Fibroblast of the aortic adventitia (primary cell): ENCODE results near the gene CCDC144A. TPM values are rescaled to one million over a fixed set of nuclear protein-coding genes. Genes with fewer than 3 reads are reported as not detected.
"Not testable (repeated sequence)": the region's sequence is repeated elsewhere in the genome, so short reads cannot be mapped to it uniquely, and the experiment has no call there.

Experiments
- DNase-seq: peaks from one replicate; pipeline ENCODE4 v3.0.0-alpha.2; 2010; ENCODE audit warnings: low read depth
- H3K4me3 ChIP-seq: 2 replicates; pipeline ENCODE4 v1.5.1; 2011; ENCODE audit warnings: low read depth, mild to moderate bottlenecking, control low read depth, low read length, moderate library complexity
- total RNA-seq: library from RNA; depleted of rRNA; stranded (reverse); fragments of >200 nt; gene quantifications from 2 replicates; pipeline ENCODE4 v1.2.3, GENCODE V29; 2012; ENCODE audit warnings: low replicate concordance
- TF ChIP-seq, protein P1 (sequence below): IDR thresholded peaks from 2 replicates; pipeline ENCODE4 v1.5.1; 2011; ENCODE audit warnings: mild to moderate bottlenecking, low read length, control low read depth, inconsistent platforms; ENCODE audit not compliant: insufficient read depth

CCDC144A gene, protein sequence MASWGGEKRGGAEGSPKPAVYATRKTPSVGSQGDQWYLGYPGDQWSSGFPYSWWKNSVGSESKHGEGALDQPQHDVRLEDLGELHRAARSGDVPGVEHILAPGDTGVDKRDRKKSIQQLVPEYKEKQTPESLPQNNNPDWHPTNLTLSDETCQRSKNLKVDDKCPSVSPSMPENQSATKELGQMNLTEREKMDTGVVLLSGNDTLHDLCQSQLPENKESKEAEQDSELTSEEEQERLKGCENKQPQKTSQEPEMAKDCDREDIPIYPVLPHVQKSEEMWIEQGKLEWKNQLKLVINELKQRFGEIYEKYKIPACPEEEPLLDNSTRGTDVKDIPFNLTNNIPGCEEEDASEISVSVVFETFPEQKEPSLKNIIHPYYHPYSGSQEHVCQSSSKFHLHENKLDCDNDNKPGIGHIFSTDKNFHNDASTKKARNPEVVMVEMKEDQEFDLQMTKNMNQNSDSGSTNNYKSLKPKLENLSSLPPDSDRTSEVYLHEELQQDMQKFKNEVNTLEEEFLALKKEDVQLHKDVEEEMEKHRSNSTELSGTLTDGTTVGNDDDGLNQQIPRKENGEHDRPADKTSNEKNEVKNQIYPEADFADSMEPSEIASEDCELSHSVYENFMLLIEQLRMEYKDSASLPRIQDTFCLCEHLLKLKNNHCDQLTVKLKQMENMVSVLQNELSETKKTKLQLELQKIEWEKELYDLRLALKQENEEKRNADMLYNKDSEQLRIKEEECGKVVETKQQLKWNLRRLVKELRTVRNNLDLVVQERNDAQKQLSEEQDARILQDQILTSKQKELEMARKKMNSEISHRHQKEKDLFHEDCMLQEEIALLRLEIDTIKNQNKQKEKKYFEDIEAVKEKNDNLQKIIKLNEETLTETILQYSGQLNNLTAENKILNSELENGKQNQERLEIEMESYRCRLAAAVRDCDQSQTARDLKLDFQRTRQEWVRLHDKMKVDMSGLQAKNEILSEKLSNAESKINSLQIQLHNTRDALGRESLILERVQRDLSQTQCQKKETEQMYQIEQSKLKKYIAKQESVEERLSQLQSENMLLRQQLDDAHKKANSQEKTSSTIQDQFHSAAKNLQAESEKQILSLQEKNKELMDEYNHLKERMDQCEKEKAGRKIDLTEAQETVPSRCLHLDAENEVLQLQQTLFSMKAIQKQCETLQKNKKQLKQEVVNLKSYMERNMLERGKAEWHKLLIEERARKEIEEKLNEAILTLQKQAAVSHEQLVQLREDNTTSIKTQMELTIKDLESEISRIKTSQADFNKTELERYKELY (N-terminal part only)
- total RNA-seq: 13.7 and 18.7 TPM in 2 replicates

DNA sequence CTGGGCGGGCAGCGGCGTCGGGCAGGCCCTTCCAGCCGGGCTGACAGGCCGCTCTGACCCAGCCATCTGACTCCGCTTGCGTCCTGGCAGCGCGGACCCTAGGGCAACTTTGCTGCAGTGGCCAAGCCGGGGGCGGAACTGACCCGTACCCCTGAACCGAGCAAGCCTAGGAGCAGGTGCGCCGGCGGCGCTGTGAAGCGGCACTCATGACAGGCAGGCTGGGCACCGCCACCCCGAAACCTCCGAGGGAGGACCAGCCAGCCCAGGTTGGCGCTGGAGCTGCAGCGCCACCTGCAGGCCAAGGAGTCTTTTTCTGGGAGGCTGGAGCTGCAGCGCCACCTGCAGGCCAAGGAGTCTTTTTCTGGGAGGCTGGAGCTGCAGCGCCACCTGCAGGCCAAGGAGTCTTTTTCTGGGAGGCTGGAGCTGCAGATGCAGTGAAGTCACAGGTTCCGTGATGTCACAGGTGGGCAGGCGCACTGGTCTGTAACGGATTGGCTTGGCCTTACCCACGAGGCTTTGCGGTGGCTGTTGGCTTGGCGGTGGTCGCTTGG is at the start of gene CCDC144A:
Gene CCDC144A, plus strand, starts transcription at position 511 of the 551 bp plus-strand sequence. CDS start 160 bp downstream, outside the sequence.
- not testable (repeated sequence) for H3K4me3 ChIP-seq, DNase-seq

DNA sequence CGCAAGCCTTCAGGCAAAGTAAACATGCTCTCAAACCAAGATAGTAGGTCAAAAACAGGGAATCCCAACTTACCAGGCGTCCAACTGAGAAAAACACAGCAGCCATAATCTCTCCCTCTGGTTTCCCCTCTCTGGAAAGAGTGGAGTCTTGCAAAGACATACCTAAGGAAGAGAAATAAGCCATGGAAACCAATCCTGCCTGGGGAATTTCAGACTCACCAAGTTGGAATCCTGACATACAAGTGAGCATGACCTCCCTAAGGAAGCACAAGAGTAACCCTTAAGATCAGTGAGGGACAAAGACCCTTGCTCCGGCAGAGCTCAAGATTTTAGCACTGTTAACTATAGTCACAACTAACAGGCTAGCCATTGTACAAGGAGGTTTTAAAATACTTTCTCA is 40.5 kb upstream of the CCDC144A start:
- no peak overlapping the region for H3K4me3 ChIP-seq
- no peak for DNase-seq
- TF ChIP-seq, protein P1, sequence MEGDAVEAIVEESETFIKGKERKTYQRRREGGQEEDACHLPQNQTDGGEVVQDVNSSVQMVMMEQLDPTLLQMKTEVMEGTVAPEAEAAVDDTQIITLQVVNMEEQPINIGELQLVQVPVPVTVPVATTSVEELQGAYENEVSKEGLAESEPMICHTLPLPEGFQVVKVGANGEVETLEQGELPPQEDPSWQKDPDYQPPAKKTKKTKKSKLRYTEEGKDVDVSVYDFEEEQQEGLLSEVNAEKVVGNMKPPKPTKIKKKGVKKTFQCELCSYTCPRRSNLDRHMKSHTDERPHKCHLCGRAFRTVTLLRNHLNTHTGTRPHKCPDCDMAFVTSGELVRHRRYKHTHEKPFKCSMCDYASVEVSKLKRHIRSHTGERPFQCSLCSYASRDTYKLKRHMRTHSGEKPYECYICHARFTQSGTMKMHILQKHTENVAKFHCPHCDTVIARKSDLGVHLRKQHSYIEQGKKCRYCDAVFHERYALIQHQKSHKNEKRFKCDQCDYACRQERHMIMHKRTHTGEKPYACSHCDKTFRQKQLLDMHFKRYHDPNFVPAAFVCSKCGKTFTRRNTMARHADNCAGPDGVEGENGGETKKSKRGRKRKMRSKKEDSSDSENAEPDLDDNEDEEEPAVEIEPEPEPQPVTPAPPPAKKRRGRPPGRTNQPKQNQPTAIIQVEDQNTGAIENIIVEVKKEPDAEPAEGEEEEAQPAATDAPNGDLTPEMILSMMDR: no peak

DNA sequence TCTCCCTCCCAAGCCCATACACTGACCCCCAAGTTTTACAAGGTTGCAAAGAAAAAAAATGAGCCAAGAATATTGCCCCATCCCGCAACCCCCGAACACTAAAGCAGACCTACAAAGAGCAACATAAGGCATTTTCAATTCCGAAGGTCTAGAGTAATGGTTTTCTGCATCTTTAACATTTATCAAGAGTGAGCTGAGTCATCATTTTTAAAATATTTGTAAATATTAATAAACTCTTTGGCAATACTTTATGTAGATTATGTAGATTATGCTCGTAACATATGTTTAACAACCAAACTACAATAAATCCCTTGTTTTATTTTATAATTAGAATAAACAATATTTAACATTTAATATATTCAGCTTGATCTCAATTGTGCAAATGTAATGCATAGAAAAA is 37.8 kb upstream of the CCDC144A start:
- TF ChIP-seq, protein P1: no peak
- H3K4me3 ChIP-seq: no peak overlapping the region
- no peak for DNase-seq

DNA sequence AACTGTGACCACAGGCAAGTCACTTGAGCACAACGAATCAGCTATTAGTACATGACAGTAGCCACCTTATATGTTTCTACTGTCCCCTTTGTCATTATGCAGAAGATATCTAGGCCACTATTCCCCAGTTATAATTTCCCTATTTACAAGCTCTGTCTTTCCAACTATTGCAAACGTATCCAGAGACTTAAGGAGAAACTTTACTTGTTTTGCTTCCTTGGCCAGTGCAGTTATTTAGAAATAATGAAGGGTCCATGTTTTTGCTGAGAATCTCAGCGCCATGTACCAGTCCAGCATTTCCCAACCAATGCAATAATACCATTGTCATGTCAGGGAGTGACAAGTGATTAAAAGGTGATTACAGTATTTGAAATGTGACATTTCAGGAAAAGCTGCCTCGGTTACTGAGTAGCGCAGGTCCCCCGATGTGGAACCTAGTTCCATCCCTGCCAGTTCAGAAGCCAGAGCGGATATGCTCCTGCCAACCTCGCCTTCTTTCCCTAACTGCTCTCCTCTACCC is 37.1 kb upstream of the CCDC144A start:
- peak overlapping the region; percentile 78 for H3K4me3 ChIP-seq
- TF ChIP-seq, protein P1: no peak
- peak; percentile 37 for DNase-seq

DNA sequence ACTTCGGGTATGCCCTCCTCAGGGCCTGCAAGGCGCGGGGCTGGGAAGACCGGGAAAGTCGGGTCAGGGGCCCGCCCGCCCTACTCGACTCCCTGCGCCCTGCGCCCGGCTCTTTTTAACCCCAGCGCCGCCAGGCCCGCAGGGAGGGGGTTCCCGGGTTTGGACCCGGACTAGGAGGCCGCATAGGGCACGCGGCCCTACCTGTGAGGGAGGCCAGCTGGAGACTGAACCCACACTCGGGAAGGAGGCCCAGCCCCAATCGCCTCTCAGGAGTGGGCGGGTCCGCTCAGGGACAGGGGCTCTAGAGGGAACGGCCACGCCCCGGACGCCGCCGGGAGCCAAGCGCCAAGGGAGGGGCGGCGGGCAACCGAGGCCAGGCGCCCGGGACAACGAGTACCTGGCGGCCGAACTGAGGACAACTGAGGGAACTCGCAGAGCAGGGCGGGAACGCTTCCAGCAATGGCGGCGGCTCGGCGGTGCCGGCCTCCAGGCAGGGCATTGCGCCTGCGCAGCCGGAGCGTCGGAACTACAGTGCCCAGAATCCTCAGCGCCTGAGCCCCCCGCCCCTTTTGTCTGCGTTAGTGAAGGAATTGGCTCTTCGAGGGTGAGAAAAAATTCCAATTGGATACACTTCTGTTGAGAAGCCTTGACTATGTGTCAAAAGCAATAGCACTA is 36.5 kb upstream of the CCDC144A start, which contains the start of gene ZNF624:
Gene ZNF624, minus strand, starts transcription at position 484 of the 675 bp plus-strand sequence.
- TF ChIP-seq, protein P1: no peak
- DNase-seq: peak; percentile 90
- H3K4me3 ChIP-seq: peak within 1 kb of the TSS; percentile 78

DNA sequence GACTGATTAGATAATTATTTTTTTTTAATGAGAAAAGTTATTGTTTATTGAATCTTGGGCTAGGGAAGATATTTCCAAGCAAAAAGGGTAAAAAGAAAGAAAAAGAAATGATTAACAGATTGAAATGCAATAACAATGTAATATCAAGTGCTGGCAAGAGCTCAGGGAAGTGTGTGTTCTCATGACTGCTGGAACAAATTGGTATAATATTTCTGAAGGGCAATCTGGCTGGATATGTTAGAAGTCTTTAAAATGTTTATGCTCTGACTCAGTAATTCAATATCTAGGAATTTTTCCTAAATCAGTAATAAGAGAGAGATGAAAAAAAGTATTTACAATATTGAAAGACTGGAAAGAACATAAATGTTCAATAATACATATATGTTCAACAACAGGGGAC is 28.8 kb upstream of the CCDC144A start:
- H3K4me3 ChIP-seq: no peak overlapping the region
- peak; percentile 4 for DNase-seq
- TF ChIP-seq, protein P1: no peak
